GM18505 (cell line): ENCODE data around the gene SPRN.
"Not testable (repeated sequence)": the region's sequence is repeated elsewhere in the genome, so short reads cannot be mapped to it uniquely, and the experiment has no call there.

ENCODE experiments used
- ATAC-seq: cut with Tn5 transposase; IDR thresholded peaks from one replicate; pipeline ENCODE4 v1.9.1; 2021; ENCODE audit not compliant: unreplicated experiment
- POLR2A ChIP-seq: IDR thresholded peaks from 4 replicates; pipeline ENCODE4 v1.6.1; 2011; ENCODE audit warnings: borderline replicate concordance; ENCODE audit not compliant: insufficient read depth, insufficient read length; ENCODE audit errors: extremely low read depth

SPRN gene

GRCh38 chr10:133438711-133439273 is 14.4 kb upstream of the SPRN start:
- TF ChIP-seq POLR2A, result no peak
- no peak for ATAC-seq

DNA sequence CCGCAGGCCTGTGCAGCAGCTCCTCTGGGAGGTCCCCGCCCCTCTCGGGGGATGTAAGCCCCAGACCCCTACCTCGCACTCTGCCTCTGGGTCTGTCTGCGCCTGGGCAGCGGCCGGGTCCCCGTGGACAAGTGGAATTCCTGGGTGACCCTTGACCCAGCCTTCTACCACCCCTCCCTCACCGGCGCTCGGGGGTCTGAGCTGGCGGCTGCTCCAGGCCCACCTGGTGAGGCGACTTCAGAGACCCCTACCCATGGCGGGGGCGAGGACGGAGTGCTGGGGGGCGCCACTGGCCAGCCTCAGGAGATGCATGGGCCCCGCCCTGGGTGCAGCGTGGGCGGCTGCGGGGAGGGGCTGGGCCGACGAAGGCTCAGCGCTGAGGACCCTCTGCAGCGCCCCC is 8.4 kb upstream of the SPRN start:
- not testable (repeated sequence) for ATAC-seq

GRCh38 chr10:133431888-133432613 is 7.6 kb upstream of the SPRN start:
- not testable (repeated sequence) for ATAC-seq

DNA sequence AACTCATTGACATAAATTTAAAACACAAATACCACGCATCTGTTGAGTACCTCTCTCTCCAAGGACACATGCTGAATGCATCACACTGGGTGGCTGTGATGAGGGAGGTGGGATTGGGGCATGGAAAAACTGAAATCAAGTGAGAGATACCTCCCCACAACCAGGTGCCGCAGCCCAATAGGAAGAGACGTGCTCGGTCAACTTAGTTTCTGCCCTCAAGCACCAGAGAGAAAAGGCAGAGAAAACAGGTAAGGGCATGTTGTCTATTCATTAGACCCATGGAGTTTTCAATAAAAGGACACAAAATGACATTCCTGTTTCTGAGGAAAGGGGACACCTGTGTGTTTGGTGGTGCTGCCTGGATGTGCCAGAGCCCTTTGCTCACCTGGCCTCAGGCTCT is 5.1 kb upstream of the SPRN start:
- ATAC-seq, result not testable (repeated sequence)

- not testable (repeated sequence) for ATAC-seq
These were observed 323 bp downstream of the SPRN start for GRCh38 chr10:133424102-133424501.

GRCh38 chr10:133422807-133423771 is 1.3 kb downstream of the SPRN start:
- TF ChIP-seq POLR2A, result no peak
- ATAC-seq, result no peak

DNA sequence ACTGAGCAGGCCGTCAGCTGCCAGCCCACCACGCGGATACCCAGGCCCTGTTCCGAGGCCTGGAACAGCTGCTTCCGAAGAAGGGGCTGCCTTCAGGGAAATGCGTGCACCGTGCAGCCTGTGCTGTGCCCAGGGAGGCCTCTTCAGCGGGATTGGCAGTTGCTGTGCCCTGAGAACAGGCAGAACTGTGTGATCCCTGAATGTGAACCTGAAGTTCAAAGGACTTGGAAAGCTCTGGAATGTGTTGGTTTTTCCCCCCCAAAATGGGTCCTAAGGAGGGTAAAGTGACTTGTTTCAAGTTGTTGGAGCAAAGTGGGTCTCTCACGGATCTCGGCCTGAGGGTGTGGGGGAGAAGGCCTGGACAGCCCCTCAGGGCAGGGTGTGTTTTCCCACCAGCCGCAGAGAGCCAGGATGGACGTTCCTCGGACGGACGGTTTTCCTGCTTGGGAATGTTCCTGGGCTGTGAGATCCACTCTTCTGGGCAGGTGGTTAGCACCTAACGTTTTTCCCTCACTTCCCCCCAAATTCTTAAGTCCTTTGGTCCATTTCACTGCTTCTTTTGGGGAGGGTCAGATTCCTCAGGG is 2.1 kb downstream of the SPRN start:
- no peak for TF ChIP-seq POLR2A
- no peak for ATAC-seq

- no peak for TF ChIP-seq POLR2A
- no peak for ATAC-seq
These were observed 2.8 kb downstream of the SPRN start for GRCh38 chr10:133421336-133422222.

DNA sequence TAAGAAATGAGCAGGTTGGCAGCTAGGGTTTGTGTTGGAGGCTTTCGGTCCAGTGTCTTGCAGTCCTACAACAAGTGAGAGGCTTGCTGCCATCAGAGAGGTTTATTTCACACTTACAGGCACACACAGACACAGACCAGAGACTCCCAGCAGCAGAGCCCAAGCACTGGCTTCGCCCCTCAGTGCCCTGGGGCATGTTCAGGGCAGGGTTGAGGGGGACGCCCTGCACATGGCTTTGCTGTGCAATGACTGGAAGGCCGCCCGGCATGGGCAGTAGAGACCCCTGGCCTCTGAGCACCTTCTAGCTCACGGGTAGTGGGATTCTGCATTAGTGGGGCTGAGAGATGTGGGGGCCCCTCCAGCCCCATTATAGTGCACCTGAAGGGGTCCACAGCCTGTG is 3.8 kb downstream of the SPRN start:
- no peak for TF ChIP-seq POLR2A
- ATAC-seq, result no peak

DNA sequence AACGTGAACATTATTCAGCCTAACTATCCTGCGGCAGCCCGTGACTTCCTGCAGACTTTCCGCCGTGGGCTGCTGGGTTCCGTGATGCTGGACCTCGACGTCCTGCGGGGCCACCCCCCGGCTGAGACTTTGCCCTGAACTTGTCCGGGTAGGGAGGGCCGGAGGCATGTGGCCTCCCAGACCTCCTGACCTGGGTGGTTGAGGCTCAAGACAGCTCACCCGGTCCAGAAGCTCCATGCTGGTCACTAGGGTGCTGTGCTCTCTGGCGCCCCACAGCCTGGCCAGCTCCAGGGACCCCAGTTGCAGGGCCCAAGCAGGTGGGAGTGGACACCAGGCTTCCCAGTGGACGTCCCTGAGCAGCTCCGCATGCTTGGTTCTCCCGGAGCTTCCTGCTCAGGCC is 4.4 kb downstream of the SPRN start:
- no peak for TF ChIP-seq POLR2A
- no peak for ATAC-seq

GRCh38 chr10:133419211-133419950 is 5.0 kb downstream of the SPRN start:
- TF ChIP-seq POLR2A, result peak; percentile 23
- no peak for ATAC-seq

DNA sequence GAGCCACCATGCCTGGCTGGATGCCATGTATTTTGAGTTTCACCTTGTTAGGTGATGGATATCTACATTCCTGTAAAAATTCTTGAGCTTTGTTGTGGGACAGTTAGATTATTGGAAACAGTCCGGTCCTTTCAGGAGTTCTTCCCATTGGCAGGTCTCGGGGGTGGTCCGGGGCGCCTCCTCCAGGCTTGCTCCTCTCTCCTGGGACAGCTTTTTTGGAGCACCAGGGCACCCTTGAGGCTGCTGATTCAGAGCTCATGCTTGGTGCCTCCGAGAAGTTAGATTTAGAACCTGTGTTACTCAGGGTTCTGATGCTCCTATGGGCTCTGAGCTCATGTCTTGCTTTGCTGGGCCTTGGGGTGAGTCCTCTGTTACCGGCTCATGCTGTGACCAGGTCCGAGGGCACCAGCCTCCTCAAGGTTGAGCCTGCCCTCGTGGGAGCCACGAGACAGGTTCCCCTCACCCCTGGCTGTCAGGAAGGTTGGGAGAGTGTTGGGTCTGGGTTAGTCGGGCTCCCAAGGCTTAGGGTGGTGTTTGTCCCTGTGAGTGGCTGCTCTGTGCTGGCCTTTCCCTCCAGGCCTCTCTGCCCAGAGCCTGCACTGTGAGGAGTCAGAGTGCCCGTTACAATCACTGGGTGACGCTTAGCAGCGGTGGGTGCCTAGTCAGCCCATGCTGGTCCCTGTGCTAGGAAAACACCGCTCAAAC is 6.0 kb downstream of the SPRN start:
- no peak for ATAC-seq
- TF ChIP-seq POLR2A, result no peak
